Right renal cortex interstitium (tissue), 3 donors: ENCODE data around the gene ATP1A1. TPM values are rescaled to one million over a fixed set of nuclear protein-coding genes. Genes with fewer than 3 reads are reported as not detected.

Experiments
- DNase-seq, 3 donors: peaks; one replicate each; pipeline ENCODE4 v3.0.0-alpha.2; 2013; ENCODE audit warnings: low read depth in 3 of 3, low spot score in 2 of 3
- polyA plus RNA-seq, 3 donors: library from polyadenylated mRNA; unstranded; fragments of 120-200 nt; gene quantifications; one replicate each; pipeline ENCODE4 v1.2.1, GENCODE V29; 2013; ENCODE audit not compliant: insufficient read length in 3 of 3

The ATP1A1 gene
- polyA plus RNA-seq, 3 donors: 873 to 1,123 (median 1,088) TPM

GRCh38 chr1:116368241-116368640 lies 4.8 kb upstream of the ATP1A1 start:
- no peak for DNase-seq

- no peak for DNase-seq
Measured at GRCh38 chr1:116370181-116370580, 2.9 kb upstream of the ATP1A1 start.

GRCh38 chr1:116371752-116372151 lies 1.3 kb upstream of the ATP1A1 start:
- DNase-seq: no peak

GRCh38 chr1:116372191-116372590 lies 853 bp upstream of the ATP1A1 start:
- no peak for DNase-seq

GRCh38 chr1:116373431-116374352 lies 648 bp downstream of the ATP1A1 start:
- DNase-seq: no peak

GRCh38 chr1:116374353-116375147 lies 1.5 kb downstream of the ATP1A1 start:
- DNase-seq: no peak

- no peak for DNase-seq
Measured at GRCh38 chr1:116375148-116375886, 2.3 kb downstream of the ATP1A1 start.

- no peak for DNase-seq
Measured at GRCh38 chr1:116375887-116376728, 3.1 kb downstream of the ATP1A1 start.

- DNase-seq: no peak
Measured at GRCh38 chr1:116376729-116377086, 3.7 kb downstream of the ATP1A1 start.

GRCh38 chr1:116377541-116378529 lies 4.8 kb downstream of the ATP1A1 start:
- no peak for DNase-seq

GRCh38 chr1:116379057-116379630 lies 6.1 kb downstream of the ATP1A1 start:
- no peak for DNase-seq

GRCh38 chr1:116379674-116380498 lies 6.8 kb downstream of the ATP1A1 start:
- DNase-seq: no peak

GRCh38 chr1:116380499-116381242 lies 7.6 kb downstream of the ATP1A1 start:
- no peak for DNase-seq

GRCh38 chr1:116382321-116382720 lies 9.3 kb downstream of the ATP1A1 start:
- no peak for DNase-seq

- no peak for DNase-seq
Measured at GRCh38 chr1:116382857-116383483, 9.9 kb downstream of the ATP1A1 start.

- no peak for DNase-seq
Measured at GRCh38 chr1:116386042-116386441, 13.0 kb downstream of the ATP1A1 start.

GRCh38 chr1:116387551-116387950 lies 14.5 kb downstream of the ATP1A1 start:
- DNase-seq: no peak
